ENCODE data around the gene EGFL7.

The EGFL7 gene

DNA sequence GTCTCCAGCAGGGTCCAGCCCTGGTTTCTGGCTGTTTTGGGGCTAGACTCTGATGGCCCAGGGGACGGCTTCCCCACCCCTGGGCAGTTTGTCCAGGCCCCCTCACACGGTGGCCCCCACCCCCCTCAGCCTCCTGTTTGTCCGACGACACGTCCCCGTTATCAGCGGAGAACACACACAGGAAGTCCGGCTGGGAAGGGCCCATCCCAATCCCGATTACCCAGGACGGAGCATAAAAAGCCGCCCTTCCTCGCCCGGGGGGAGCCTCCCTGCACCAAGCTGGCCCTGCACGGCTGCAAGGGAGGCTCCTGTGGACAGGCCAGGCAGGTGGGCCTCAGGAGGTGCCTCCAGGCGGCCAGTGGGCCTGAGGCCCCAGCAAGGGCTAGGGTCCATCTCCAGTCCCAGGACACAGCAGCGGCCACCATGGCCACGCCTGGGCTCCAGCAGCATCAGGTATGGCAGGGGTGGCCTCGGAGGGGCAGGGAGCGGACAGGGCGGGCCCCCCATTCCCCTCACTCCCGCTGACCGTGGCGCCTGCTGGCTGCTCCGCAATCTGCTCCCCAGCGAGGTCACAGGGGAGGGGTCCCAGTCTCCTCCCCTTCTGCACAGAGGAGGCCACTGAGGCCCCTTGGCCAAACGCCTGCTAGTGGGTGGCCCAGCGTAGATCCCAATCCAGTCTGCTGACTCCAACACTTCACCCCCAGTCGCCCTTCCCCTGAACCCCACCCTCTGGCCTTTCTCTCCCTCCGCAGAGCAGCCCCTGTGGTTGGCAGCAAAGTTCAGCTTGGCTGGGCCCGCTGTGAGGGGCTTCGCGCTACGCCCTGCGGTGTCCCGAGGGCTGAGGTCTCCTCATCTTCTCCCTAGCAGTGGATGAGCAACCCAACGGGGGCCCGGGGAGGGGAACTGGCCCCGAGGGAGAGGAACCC, at the start of gene EGFL7:
EGFL7 (plus strand) TSS at position 261 of the 926 bp plus-strand sequence. CDS start 5,367 bp downstream, outside the sequence.
- no peak for DNase-seq

DNA sequence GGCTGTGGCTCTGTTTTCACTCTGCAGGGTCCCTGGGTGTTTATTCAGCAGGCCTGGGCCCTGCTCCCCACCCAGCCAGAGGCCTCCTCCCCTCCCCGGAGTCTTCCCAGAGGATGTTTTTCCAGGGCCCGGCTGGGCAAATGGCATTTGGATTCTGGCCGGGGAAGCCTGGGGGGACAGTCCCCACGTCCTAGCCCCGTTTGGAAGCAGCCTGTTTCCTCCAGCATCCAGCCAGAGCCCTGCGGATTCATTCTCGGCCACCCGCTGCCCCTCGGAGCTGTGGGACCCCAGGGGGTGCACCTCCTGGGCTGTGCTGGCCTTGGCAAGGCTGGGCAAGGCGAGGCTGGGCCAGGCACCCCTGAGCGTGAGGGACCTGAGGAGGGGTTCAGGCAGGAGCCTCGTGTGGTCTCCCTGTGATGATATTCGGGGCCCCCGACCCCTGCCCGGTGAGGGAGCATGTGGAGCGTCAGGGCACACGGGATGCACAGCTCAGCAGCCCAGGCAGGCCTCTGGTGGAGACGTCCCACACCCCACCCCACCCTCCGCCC, 48.8 kb upstream of the EGFL7 start:
- DNase-seq = no peak

DNA sequence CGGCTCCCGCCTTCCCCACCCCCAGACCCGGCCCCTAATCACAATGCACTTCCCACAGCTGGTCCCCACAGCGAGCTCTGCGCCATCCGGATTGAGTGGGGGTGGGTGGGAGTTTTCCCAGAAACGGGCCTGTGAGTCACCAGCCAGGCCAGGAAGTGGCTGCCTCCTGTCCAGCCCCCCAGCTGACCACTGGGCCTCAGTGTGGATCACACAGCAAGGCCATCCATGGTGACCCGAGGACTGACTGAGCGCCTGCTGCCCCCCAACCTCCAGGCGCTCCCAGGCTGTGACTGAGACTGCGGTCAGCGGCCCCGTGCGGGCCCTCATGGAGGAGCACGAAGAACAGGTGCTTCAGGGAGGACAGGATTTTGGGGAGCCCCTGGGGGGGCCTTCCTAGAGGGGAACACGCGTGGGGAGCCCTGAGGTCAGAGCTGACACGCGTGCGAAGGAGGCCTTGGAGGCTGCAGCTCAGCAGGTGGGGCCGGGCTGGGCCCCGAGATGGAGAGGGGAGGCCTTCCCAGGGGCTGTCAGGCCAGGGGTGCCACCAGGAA, 48.3 kb upstream of the EGFL7 start:
- DNase-seq = no peak

- DNase-seq = no peak
These were observed 47.6 kb upstream of the EGFL7 start for GRCh38 chr9:136614967-136615623.

GRCh38 chr9:136615631-136616306, 46.9 kb upstream of the EGFL7 start:
- no peak for DNase-seq

DNA sequence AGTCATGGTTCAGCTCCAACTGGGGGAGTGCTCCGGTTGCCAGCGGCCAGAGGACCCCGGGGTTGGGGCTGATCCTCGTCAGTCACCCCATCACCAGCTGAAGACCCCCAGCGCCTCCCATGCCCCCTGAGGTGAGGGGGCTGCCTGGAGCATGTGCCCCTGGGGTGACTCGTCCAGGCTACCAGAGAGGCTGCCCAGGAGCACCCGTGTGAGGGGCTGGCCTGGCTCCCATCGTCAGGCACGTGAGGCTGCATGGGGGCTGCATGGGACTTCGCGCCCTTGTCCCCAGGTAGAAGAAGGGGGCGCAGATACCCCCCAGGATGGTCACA, 46.4 kb upstream of the EGFL7 start:
- DNase-seq = no peak

DNA sequence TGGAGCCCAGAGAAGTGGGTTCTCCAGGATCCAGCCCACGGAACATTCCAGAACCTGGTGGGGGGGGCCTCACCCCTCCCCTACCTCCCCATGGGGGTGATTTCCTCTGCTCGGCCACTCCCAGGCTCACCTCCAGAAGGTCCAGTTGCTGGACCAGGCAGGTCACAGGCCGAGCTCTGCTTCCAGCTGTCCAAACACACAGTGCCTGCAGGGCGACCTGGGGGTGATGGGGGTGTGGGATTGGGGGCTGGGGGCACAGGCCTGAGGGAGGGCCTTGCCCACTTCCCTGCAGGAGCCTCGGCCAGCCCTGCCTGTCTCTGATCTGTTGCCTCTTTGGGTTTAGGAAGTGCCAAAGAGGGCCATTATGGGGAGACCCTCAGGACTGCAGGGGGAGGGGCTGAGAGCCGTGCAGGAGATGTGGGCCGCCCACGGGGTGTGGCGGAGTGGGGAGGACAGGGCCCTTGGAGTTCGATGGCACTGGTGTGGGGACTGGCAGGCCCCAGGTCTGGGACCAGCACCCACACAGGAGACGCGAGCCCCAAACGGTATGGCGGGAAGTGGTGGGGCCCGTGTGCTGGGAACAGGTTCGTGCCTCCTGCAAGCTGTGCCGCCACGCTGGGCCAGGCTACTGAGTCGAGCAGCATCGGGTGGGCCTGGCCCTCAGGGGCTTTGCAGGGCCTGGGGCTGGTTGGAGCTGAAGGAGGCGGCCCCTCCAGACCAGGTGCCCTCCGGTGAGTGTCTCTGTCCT, 45.6 kb upstream of the EGFL7 start:
- no peak for DNase-seq

DNA sequence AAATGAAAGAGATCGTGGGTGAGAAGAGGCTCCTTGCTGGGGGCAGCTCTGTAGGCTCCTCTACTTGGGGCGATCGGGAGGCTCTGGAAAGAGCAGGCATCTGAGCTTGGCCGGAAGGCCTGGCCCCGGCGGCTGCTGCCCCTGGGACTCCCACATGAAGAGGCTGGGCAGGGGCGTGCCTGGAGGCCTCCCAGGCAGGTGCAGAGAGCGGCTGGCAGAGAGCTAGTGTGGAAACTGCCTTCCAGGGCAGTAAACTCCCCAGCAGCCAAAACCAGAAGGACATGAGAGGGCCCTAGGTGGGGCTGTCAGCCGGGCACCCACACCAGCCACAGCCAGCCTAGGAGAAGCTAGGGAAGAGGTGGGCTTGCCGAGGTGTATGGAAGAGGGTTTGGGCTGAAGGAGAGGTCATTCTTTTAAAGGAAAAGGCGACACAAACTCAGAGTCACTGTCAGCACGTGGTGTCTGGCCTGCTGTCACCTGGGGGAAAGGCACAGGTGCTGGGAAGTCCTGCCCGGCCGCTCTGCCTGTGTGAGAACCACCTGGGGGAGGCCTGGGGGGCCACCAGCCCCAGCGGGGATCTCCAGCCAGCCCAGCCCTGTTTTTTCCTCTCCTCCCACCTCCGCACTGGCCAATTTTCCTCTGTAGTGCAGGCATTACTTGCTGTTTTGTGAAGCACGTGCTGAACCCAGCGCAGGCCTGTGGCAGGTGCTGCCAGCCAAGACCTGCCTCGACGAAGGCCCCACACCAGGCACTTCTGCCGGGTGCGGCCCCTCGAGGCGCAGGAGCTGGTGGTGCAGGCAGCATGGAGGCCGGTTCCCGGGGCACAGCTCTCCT, 44.8 kb upstream of the EGFL7 start:
- no peak for DNase-seq

DNA sequence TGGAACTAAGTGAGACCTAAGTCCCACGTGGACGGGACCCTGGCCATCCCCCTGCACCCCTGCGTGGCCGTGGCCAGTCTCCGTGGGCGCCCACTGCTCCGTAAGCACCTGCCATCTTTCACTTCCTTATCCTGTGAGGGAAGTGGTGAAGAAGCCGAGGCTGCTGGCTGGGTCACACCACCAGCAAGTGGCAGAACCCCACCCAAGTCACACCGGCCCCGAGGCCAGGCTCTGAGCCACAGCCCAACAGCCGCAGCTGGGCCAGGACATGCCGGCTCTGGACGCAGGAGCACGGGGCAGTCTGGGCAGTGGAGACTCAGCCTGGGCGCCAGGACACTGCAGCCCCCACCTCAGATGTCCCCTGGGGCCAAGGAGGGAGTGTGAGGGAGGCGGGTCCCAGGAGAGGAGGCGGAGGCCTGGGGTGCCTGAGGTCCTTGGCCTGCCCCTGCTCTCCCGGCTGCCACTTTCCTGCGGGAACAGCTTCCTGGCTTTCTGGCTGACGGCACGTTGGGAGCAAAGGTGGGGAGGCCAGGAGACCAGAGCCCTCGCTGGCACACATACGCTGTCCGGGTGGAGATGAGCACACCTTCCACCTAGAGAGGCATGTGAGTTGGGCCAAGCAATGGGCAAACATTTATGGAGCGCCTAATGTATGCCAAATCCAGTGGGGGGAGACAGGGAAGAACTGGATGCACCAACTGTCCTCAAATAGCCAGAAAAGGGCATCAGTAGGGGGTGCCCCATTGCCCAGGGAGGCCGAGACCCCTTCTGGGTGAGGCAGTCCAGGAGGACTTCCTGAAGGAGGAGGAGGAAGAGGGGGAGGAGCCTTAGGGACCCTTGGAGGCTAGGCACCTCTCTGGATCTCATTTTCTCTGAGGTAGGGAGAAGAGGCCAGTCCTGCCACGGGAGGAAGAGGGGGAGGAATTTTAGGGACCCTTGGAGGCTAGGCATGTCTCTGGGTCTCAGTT, 43.9 kb upstream of the EGFL7 start:
- no peak for DNase-seq

GRCh38 chr9:136619742-136620440, 42.8 kb upstream of the EGFL7 start:
- DNase-seq = no peak

- no peak for DNase-seq
These were observed 42.2 kb upstream of the EGFL7 start for GRCh38 chr9:136620441-136621018.

GRCh38 chr9:136621019-136621733, 41.5 kb upstream of the EGFL7 start:
- DNase-seq = no peak

DNA sequence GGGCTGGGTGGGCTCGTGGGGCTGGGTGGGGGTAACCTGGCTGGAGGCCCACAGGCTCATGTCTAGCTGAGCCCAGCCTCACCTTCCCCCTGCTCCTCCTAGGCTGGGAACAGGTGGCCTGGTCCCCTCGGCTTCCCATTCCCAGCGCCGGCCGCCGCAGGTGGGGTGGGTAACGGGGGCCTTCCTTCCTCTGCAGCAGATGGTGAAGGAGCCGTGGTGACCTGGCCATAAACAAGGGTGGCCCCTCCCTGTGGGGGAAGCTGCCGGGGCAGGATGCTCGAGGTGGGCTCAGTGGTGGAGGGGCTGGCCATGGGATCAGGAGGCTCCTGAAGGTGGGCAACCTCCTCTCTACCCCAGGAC, 41.0 kb upstream of the EGFL7 start:
- DNase-seq = no peak

DNA sequence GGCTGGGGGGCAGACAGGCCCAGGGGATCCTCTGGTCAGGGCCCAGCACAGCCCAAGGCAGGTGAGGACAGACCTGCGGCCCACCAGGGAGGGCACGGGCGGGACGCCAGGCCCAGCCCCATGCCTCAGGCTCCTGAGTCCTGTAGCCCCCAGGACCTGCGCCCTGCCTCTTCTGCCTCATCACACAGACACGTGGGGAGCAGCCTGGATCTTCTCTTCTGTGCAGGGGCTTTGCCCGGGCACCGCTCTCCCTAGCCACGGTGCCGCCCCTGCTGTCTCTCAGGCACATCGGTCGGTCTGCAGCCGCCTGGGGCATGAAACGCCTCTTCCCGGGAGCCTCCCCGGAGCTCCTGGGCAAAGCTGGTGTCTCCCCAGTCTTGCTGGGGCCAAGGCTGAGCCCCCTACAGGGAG, 40.2 kb upstream of the EGFL7 start:
- no peak for DNase-seq

DNA sequence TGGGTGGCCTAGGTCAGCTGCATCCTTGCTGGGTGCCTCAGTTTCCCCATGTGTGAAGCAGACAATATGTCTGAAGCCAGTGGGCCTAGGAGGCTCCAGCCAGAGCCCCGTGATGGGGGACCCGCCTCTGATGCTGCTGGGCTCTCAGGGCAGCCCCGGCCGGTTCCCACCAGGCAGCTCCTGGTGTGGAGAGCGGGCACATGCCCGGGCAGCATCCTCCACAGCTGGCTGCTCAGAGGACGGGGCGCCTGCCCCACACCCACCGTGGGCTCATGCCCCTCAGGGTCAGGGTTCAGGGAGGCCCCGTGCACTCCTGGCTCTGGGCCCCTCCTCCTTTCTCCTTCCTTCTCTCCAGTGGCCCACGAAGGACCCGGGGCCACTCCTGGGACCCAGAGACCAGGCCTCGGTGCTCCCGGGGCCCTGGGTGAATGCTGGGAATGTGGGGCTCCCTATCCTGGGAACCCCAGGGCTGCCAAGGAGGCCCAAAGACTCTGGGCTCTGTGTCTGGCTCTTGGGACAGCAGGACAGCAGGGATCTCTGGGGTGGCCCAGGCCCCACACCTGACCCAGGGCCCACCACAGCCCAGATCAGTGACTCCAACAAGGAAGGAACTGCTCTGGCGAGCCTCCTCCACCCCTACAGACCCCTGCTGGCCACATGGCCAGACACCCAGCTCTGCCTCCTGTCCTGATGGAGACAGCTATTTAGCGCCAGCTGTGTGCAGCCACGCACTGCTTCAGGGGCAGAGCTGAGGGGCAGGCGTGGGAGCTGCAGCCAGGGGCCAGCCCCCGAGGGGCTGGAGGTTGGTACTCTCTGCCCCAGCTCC, 39.5 kb upstream of the EGFL7 start:
- DNase-seq = no peak

GRCh38 chr9:136623842-136624183, 38.9 kb upstream of the EGFL7 start:
- DNase-seq = no peak

GRCh38 chr9:136624184-136624951, 38.3 kb upstream of the EGFL7 start:
- DNase-seq = no peak

Data from NCI-H748 treated with DMSO at 0.1 percent for 48 hours (cell line).